Activated gamma-delta T cell (primary cell): Measurements from ENCODE around the gene MTCP1.

Experiments
- DNase-seq: peaks from one replicate; lab custom pipeline; 2025; lab: John Stamatoyannopoulos, UW
- total RNA-seq, 2 donors: gene quantifications; one replicate each; lab custom pipeline; 2026; lab: John Stamatoyannopoulos, UW

Gene MTCP1
- 1.6 reads per million in 2 donors for total RNA-seq

GRCh38 chrX:155070975-155071693, at the start of gene MTCP1, which contains the start of the genes BRCC3 and CMC4:
Gene MTCP1 (minus strand): TSS chrX:155071136. CDS start chrX:155066010, 5,126 bp downstream.
Gene BRCC3 (plus strand): TSS chrX:155071508. CDS start chrX:155071528, 20 bp downstream.
Gene CMC4 (minus strand): TSS chrX:155071136. CDS start chrX:155064023, 7,113 bp downstream.
- peak; percentile 70 for DNase-seq

GRCh38 chrX:155115174-155115819, 44.4 kb upstream of the MTCP1 start:
- DNase-seq: no peak

- no peak for DNase-seq
These were observed 42.2 kb upstream of the MTCP1 start for GRCh38 chrX:155113097-155113496.

- DNase-seq: no peak
These were observed 41.2 kb upstream of the MTCP1 start for GRCh38 chrX:155112171-155112570.

- DNase-seq: no peak
These were observed 37.5 kb upstream of the MTCP1 start for GRCh38 chrX:155108427-155108826.

GRCh38 chrX:155105919-155106318, 35.0 kb upstream of the MTCP1 start:
- no peak for DNase-seq

- no peak for DNase-seq
These were observed 23.6 kb upstream of the MTCP1 start for GRCh38 chrX:155094468-155095061.

- DNase-seq: no peak
These were observed 16.2 kb upstream of the MTCP1 start for GRCh38 chrX:155086961-155087735.

- no peak for DNase-seq
These were observed 15.4 kb upstream of the MTCP1 start for GRCh38 chrX:155086202-155086840.

- DNase-seq: no peak
These were observed 851 bp upstream of the MTCP1 start for GRCh38 chrX:155071694-155072280.

- DNase-seq: no peak
These were observed 317 bp downstream of the MTCP1 start for GRCh38 chrX:155070663-155070974.

- no peak for DNase-seq
These were observed 898 bp downstream of the MTCP1 start for GRCh38 chrX:155070038-155070437.

- no peak for DNase-seq
These were observed 1.5 kb downstream of the MTCP1 start for GRCh38 chrX:155069414-155069813.

GRCh38 chrX:155068165-155068564, 2.8 kb downstream of the MTCP1 start:
- no peak for DNase-seq

- DNase-seq: no peak
These were observed 5.8 kb downstream of the MTCP1 start for GRCh38 chrX:155065035-155065734.

GRCh38 chrX:155061760-155062159, 9.2 kb downstream of the MTCP1 start:
- no peak for DNase-seq

- no peak for DNase-seq
These were observed 13.8 kb downstream of the MTCP1 start for GRCh38 chrX:155056877-155057792.

GRCh38 chrX:155056471-155056870, 14.5 kb downstream of the MTCP1 start:
- no peak for DNase-seq

GRCh38 chrX:155055494-155055893, 15.4 kb downstream of the MTCP1 start:
- no peak for DNase-seq

- no peak for DNase-seq
These were observed 16.7 kb downstream of the MTCP1 start for GRCh38 chrX:155054255-155054654.
